IMR-90 (cell line): ENCODE data around the gene CANX. TPM values are rescaled to one million over a fixed set of nuclear protein-coding genes. Genes with fewer than 3 reads are reported as not detected.
A peak's percentile ranks its signal among the peaks of the same experiment; 100 is the strongest.
"Not testable (repeated sequence)": the region's sequence is repeated elsewhere in the genome, so short reads cannot be mapped to it uniquely, and the experiment has no call there.

Source experiments
- ATAC-seq: fragments of 200-7000 bp; cut with Tn5 transposase; 2 replicates; pipeline ENCODE4 v1.9.1; 2020; ENCODE audit warnings: low read depth, mild to moderate bottlenecking, moderate library complexity
- BruUV-seq: library from RNA; stranded (reverse); fragments of 400-500 nt; replicated peaks from 2 replicates; lab custom pipeline; 2021; lab: Mats Ljungman, UMichigan
- CTCF ChIA-PET: fragments of 300-600 bp; formaldehyde crosslinking; extraction: SDS; loops from one replicate; lab custom pipeline; 2021; ENCODE audit warnings: antibody characterized with exemption; lab: Yijun Ruan, JAX
- POLR2A ChIA-PET: fragments of 300-600 bp; sonication (Branson Sonifier 250); formaldehyde crosslinking; loops from one replicate; lab custom pipeline; 2022; ENCODE audit warnings: antibody characterized with exemption; ENCODE audit not compliant: unreplicated experiment; lab: Charles Lee
- DNase-seq: peaks from one replicate; pipeline ENCODE4 v3.0.0; 2013
- H2AFZ ChIP-seq: replicated peaks from 2 replicates; pipeline ENCODE3; 2013; ENCODE audit warnings: low read length, mild to moderate bottlenecking; ENCODE audit not compliant: poor library complexity
- H2AK5ac ChIP-seq: 2 replicates; pipeline ENCODE4 v1.6.1; 2013; ENCODE audit warnings: low read depth, low read length, inconsistent platforms
- H2AK9ac ChIP-seq: replicated peaks from 2 replicates; pipeline ENCODE3; 2013; ENCODE audit warnings: mild to moderate bottlenecking, low read depth, low read length, moderate library complexity; ENCODE audit not compliant: poor library complexity
- H2BK120ac ChIP-seq: 2 replicates; pipeline ENCODE4 v1.6.1; 2013; ENCODE audit warnings: low read depth, low read length, inconsistent platforms
- H2BK15ac ChIP-seq: 3 replicates; pipeline ENCODE4 v1.6.1; 2013; ENCODE audit warnings: low read depth, low read length, inconsistent platforms
- H2BK20ac ChIP-seq: 2 replicates; pipeline ENCODE4 v1.6.1; 2013; ENCODE audit warnings: low read depth, mild to moderate bottlenecking, inconsistent platforms, low read length, moderate library complexity
- H2BK5ac ChIP-seq: 2 replicates; pipeline ENCODE4 v1.6.1; 2013; ENCODE audit warnings: mild to moderate bottlenecking, low read depth, low read length, inconsistent platforms; ENCODE audit not compliant: poor library complexity, severe bottlenecking
- H3K14ac ChIP-seq: replicated peaks from 2 replicates; pipeline ENCODE4 v1.6.1; 2013; ENCODE audit warnings: low read depth, low read length, inconsistent platforms
- H3K18ac ChIP-seq: 2 replicates; pipeline ENCODE4 v1.6.1; 2013; ENCODE audit warnings: low read depth, low read length, control low read depth
- H3K23ac ChIP-seq: 2 replicates; pipeline ENCODE4 v1.6.1; 2013; ENCODE audit warnings: low read depth, low read length, inconsistent platforms
- H3K27ac ChIP-seq: 2 replicates; pipeline ENCODE4 v1.5.1; 2013; ENCODE audit warnings: mild to moderate bottlenecking, control low read depth, low read length; ENCODE audit not compliant: insufficient read depth
- H3K27me3 ChIP-seq: 2 replicates; pipeline ENCODE4 v1.6.1; 2013; ENCODE audit warnings: low read length; ENCODE audit not compliant: control insufficient read depth, insufficient read depth
- H3K36me3 ChIP-seq: 2 replicates; pipeline ENCODE4 v1.6.1; 2013; ENCODE audit warnings: low read length, mixed read lengths; ENCODE audit not compliant: control insufficient read depth, insufficient read depth
- H3K4ac ChIP-seq: 2 replicates; pipeline ENCODE4 v1.6.1; 2013; ENCODE audit warnings: low read depth, low read length, inconsistent platforms
- H3K4me1 ChIP-seq: 2 replicates; pipeline ENCODE4 v1.6.1; 2013; ENCODE audit warnings: low read length, mixed read lengths; ENCODE audit not compliant: control insufficient read depth, insufficient read depth
- H3K4me2 ChIP-seq: 2 replicates; pipeline ENCODE4 v1.6.1; 2013; ENCODE audit warnings: low read depth, mild to moderate bottlenecking, control low read depth, low read length, moderate library complexity
- H3K4me3 ChIP-seq: 2 replicates; pipeline ENCODE4 v1.5.1; 2013; ENCODE audit warnings: low read depth, mild to moderate bottlenecking, control low read depth, low read length, moderate library complexity; ENCODE audit not compliant: insufficient read depth
- H3K56ac ChIP-seq: 2 replicates; pipeline ENCODE4 v1.6.1; 2013; ENCODE audit warnings: low read length, inconsistent platforms; ENCODE audit not compliant: insufficient read depth; ENCODE audit errors: extremely low read depth
- H3K79me1 ChIP-seq, 2 experiments: 2 replicates each; pipeline ENCODE4 v1.6.1; 2013; ENCODE audit warnings: low read length in 2 of 2, inconsistent platforms in 1 of 2, low read depth in 1 of 2
- H3K9ac ChIP-seq: 2 replicates; pipeline ENCODE4 v1.6.1; 2013; ENCODE audit warnings: low read depth, low read length, control low read depth
- H3K9me1 ChIP-seq: 2 replicates; pipeline ENCODE4 v1.6.1; 2013; ENCODE audit warnings: low read length, inconsistent platforms; ENCODE audit not compliant: insufficient read depth
- H3K9me3 ChIP-seq: 2 replicates; pipeline ENCODE4 v1.6.1; 2013; ENCODE audit warnings: low read length; ENCODE audit not compliant: control insufficient read depth, insufficient read depth
- H4K20me1 ChIP-seq: 2 replicates; pipeline ENCODE4 v1.6.1; 2013; ENCODE audit warnings: low read length, inconsistent platforms; ENCODE audit not compliant: insufficient read depth
- H4K5ac ChIP-seq: 2 replicates; pipeline ENCODE4 v1.6.1; 2013; ENCODE audit warnings: mild to moderate bottlenecking, low read depth, low read length, control low read depth
- H4K8ac ChIP-seq, 2 experiments: 2 replicates each; pipeline ENCODE4 v1.6.1; 2013; ENCODE audit warnings: low read depth in 2 of 2, low read length in 2 of 2, control low read depth in 1 of 2, inconsistent platforms in 1 of 2
- H4K91ac ChIP-seq: 2 replicates; pipeline ENCODE4 v1.6.1; 2013; ENCODE audit warnings: low read depth, low read length, inconsistent platforms; ENCODE audit not compliant: insufficient read depth
- WGBS, 2 experiments: methylation state at CpG; one replicate each; pipeline versions ENCODE4 v1.1.5 to v1.1.7; 2013; ENCODE audit warnings: missing lambda C conversion rate in 2 of 2; ENCODE audit not compliant: insufficient read length in 1 of 2; ENCODE audit errors: extremely low coverage in 2 of 2; 5-methylcytosine and 5-hydroxymethylcytosine counted together
- dilution Hi-C: fragments of 300-500 bp; cut with HindIII; formaldehyde crosslinking; loops from one replicate; pipeline ENCODE4 v1.14.3; 2018; ENCODE audit warnings: low sequenced_read_pairs; ENCODE audit not compliant: unreplicated experiment
- in situ Hi-C: fragments of 300-500 bp; cut with MboI; formaldehyde crosslinking; loops from 3 replicates; pipeline ENCODE4 v1.14.3; 2019; ENCODE audit warnings: low sequenced_read_pairs, inconsistent platforms, mixed read lengths
- intact Hi-C: fragments of 100-400 bp; cut with micrococcal nuclease; formaldehyde crosslinking; loops from 2 replicates; pipeline ENCODE4 v1.10.0; 2022
- polyA plus RNA-seq, 3 experiments: library from polyadenylated mRNA; depleted of rRNA; stranded (reverse); fragments of >200 nt; gene quantifications; 2 replicates each; pipeline ENCODE4 v1.2.3, GENCODE V29; 2012; ENCODE audit warnings: low replicate concordance in 1 of 3
- total RNA-seq: library from RNA; depleted of rRNA; stranded (reverse); fragments of >200 nt; gene quantifications from 2 replicates; pipeline ENCODE4 v1.2.3, GENCODE V29; 2012

CANX gene
- total and polyA plus RNA-seq, 2 of the 4 experiments (the other 2 are of a cell fraction): 216 to 345 TPM

DNA sequence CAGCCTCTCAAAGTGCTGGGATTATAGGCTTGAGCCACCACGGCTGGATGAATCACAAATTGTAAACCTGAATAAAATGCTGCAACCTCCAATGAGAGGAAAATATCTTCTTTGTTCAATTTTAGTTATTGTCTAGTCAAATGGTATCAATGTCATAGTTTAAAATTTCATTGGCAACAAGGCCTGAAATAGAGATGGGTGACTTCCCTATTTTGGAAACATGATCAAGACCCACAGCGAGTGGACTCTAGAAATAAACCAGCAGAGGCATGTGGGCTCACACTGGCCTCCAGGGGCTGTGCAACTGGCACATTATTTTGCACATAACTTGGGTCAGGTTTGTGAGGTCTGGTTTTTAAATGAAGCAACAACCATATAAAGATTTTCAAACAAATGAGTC lies 45.6 kb upstream of the CANX start:
- H3K18ac ChIP-seq, intact Hi-C loops, BruUV-seq, H3K36me3 ChIP-seq, DNase-seq, H2AK9ac ChIP-seq, H3K4me1 ChIP-seq, in situ Hi-C loops, H2AK5ac ChIP-seq, H3K23ac ChIP-seq, H3K4ac ChIP-seq, H4K5ac ChIP-seq, H3K27me3 ChIP-seq, H3K9ac ChIP-seq, H3K27ac ChIP-seq, H2BK120ac ChIP-seq, H3K14ac ChIP-seq, dilution Hi-C loops, H2AFZ ChIP-seq, H2BK20ac ChIP-seq, H4K91ac ChIP-seq, H3K79me1 ChIP-seq, H3K4me2 ChIP-seq, H2BK5ac ChIP-seq, H3K9me3 ChIP-seq, H3K9me1 ChIP-seq, H4K20me1 ChIP-seq, H3K56ac ChIP-seq, POLR2A ChIA-PET, ATAC-seq, H3K4me3 ChIP-seq, H4K8ac ChIP-seq, CTCF ChIA-PET, H2BK15ac ChIP-seq: not testable (repeated sequence)
- WGBS, 2 experiments: no CpG with 5 or more reads among the region's 2 CpGs

DNA sequence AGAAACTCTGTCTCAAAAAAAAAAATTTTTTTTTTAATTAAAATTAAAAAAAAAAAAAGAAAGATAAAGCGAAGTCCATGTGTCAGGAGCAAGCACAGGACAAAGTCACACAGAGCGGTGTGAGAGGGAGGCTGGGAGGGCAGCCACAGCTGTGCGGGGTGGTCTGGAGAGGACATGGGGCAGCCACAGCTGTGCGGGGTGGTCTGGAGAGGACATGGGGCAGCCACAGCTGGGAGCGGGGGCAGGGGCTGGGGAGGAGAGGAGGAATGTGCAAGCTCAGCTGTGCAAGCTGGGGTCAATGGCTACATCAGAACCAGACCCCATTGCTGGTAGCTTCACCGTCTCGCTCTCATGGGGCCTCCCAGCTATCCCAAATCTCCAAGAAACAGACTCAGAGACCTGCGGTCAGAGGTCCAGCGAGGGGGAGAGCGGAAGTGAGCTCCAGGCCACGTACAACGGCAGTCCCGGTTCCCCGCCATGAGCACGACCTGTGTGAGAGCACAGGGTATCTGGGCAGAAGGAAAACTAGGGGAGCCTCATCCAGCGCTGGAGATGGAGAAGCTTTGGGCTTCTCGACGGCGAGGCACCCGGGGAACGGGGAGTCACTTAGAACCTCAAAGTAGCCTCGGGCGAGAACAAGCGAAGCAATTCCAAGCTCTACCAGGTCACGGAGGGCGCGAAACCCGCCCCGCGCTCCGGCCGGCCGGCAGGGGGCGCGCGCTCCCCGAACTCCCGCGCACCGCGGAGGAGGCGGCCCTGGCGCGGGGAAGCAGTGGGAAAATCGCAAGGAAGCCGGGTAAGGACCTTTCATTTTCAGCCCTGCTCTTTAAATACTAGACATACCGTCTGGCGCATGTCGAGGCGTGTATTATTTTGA lies 41.2 kb upstream of the CANX start:
- in situ Hi-C loops, H2AFZ ChIP-seq, BruUV-seq, H3K4me1 ChIP-seq, H3K9me3 ChIP-seq, H3K4ac ChIP-seq, POLR2A ChIA-PET, H2BK15ac ChIP-seq, H4K91ac ChIP-seq, H2BK20ac ChIP-seq, H3K18ac ChIP-seq, H3K36me3 ChIP-seq, intact Hi-C loops, H2BK5ac ChIP-seq, H2AK9ac ChIP-seq, H3K27ac ChIP-seq, H3K27me3 ChIP-seq, DNase-seq, H4K20me1 ChIP-seq, H3K56ac ChIP-seq, H3K14ac ChIP-seq, CTCF ChIA-PET, H3K79me1 ChIP-seq, H3K23ac ChIP-seq, H3K9me1 ChIP-seq, H2BK120ac ChIP-seq, dilution Hi-C loops, H2AK5ac ChIP-seq: not testable (repeated sequence)
- H3K9ac ChIP-seq: peak overlapping the region; percentile 67
- 0 out of 2 replicates have a peak overlapping the region, but pooled peaks have one; percentile 24 for H3K4me3 ChIP-seq
- WGBS, 2 experiments: no CpG with 5 or more reads among the region's 50 CpGs
- ATAC-seq: peak; percentile 93
- H4K8ac ChIP-seq: peak overlapping the region in 1 of 2 experiments; percentile 72; a peak in 1 of 4 replicates
- peak overlapping the region; percentile 69; the same call in 1 of the 2 replicates for H4K5ac ChIP-seq
- H3K4me2 ChIP-seq: peak overlapping the region; percentile 81; the same call in 1 of the 2 replicates
